ENCODE measurements around the gene NOP56. TPM values are rescaled to one million over a fixed set of nuclear protein-coding genes. Genes with fewer than 3 reads are reported as not detected.

NOP56 gene
- total RNA-seq, 2 donors from 2014 or later = 386 to 432 TPM

- Histone ChIP-seq H3K9me3 (ENCODE audit: control insufficient read depth, low read length) (peaks cover 17% of the 10 kb centered on the region), H3K27me3 (ENCODE audit: control insufficient read depth, insufficient read depth, low read length, poor library complexity, severe bottlenecking) (peaks cover 3% of the 10 kb centered on the region), H3K27ac (ENCODE audit: low read depth, low read length) (no peak overlapping the region), H3K36me3 (ENCODE audit: control insufficient read depth, insufficient read depth, low read length) (no peaks in the 10 kb centered on the region), H3K9ac (ENCODE audit: extremely low read depth, low read length, poor library complexity, severe bottlenecking) (no peak overlapping the region), H3K4me1 (ENCODE audit: control insufficient read depth, insufficient read depth, low read length) (no peaks in the 10 kb centered on the region), H3K4me3 (ENCODE audit: low read length) (no peak overlapping the region)
- no peak overlapping the region for H3K4me3 Mint-ChIP-seq
- no peaks in the 10 kb centered on the region for H3K4me1 Mint-ChIP-seq
- 93 to 94% methylated on average over 4 to 6 of the region's 6 CpGs for WGBS, 2 experiments (ENCODE audit: insufficient coverage in 1 of 2, insufficient read length in 1 of 2)
- no peak overlapping the region for H3K27ac Mint-ChIP-seq
- H3K36me3 Mint-ChIP-seq (ENCODE audit: low read depth) = peaks cover 3% of the 10 kb centered on the region
- H3K9me3 Mint-ChIP-seq = peaks cover 25% of the 10 kb centered on the region
- TF ChIP-seq CTCF (conservative IDR thresholded peaks at IDR 0.05) = no peak
- no peak for DNase-seq
- H3K27me3 Mint-ChIP-seq (ENCODE audit: insufficient read depth) = peaks cover 29% of the 10 kb centered on the region
These were observed 42.1 kb upstream of the NOP56 start for GRCh38 chr20:2610326-2610725.

DNA sequence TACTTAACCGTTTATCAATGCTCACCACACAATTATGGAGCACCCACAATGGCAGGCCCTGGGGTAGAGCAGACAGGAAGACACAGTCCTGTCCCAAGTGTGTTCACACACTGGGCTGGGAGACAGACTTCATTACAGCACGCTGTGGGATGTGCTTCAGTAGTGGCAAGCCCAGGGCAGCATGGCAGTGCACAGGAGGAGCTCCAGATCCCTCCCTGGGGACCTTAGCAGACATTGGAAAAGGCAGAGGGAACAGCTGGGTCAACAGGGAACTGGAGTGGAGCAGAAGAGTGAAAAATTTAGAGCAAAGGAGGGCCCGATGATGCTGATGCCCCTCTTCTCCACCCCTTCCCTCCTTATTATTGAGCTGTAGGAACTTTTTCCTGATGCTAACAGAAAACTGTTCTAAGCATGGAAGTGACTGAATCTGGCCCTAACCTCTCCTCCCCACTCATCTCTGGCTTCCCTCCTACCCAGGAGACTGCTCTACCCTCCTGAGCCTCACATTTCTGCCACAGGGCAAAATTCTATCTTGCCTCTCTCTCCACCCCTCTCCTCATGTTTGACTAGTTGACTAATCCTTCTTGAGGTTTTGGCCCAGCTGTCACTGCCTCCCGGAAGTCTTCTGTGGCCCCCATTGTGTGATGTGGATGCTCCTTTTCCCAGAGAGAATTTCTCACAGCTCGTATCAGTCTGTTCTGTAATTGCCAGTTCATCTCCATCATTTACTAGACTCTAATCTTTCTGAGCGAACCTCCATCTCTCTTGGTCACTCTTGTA is 41.3 kb upstream of the NOP56 start:
- no peak for DNase-seq
- Mint-ChIP-seq H3K4me3 (no peak overlapping the region), H3K27me3 (ENCODE audit: insufficient read depth) (peaks cover 32% of the 10 kb centered on the region), H3K4me1 (no peaks in the 10 kb centered on the region), H3K36me3 (ENCODE audit: low read depth) (peaks cover 3% of the 10 kb centered on the region), H3K9me3 (peaks cover 19% of the 10 kb centered on the region), H3K27ac (no peak overlapping the region)
- TF ChIP-seq CTCF (conservative IDR thresholded peaks at IDR 0.05) = no peak
- Histone ChIP-seq H3K36me3 (ENCODE audit: control insufficient read depth, insufficient read depth, low read length) (no peaks in the 10 kb centered on the region), H3K27ac (ENCODE audit: low read depth, low read length) (no peak overlapping the region), H3K9me3 (ENCODE audit: control insufficient read depth, low read length) (peaks cover 11% of the 10 kb centered on the region), H3K9ac (ENCODE audit: extremely low read depth, low read length, poor library complexity, severe bottlenecking) (no peak overlapping the region), H3K27me3 (ENCODE audit: control insufficient read depth, insufficient read depth, low read length, poor library complexity, severe bottlenecking) (peaks cover 3% of the 10 kb centered on the region), H3K4me3 (ENCODE audit: low read length) (no peak overlapping the region), H3K4me1 (ENCODE audit: control insufficient read depth, insufficient read depth, low read length) (no peaks in the 10 kb centered on the region)
- 79 to 84% methylated on average over 4 to 6 of the region's 6 CpGs for WGBS, 2 experiments (ENCODE audit: insufficient coverage in 1 of 2, insufficient read length in 1 of 2)

DNA sequence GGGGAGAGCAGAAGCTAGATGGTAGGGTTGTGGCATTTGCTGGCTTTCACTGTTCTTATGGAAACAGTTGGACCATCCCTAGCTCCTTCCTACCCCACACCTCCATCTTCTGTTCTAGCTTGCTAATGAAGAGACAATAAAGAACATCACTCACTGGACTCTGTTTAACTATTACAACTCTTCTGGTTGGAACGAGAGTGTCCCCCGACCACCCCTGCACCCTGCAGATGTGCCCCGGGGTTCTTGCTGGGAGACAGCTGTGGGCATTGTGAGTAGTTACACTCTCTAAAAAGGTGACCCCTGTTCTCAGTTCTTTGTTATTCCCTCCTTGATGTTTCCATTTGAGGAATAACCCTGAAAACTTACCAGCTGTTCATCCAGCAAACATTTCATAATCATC is 40.4 kb upstream of the NOP56 start:
- Histone ChIP-seq H3K36me3 (ENCODE audit: control insufficient read depth, insufficient read depth, low read length) (no peaks in the 10 kb centered on the region), H3K4me1 (ENCODE audit: control insufficient read depth, insufficient read depth, low read length) (no peaks in the 10 kb centered on the region), H3K9ac (ENCODE audit: extremely low read depth, low read length, poor library complexity, severe bottlenecking) (no peak overlapping the region), H3K27me3 (ENCODE audit: control insufficient read depth, insufficient read depth, low read length, poor library complexity, severe bottlenecking) (peaks cover 3% of the 10 kb centered on the region), H3K9me3 (ENCODE audit: control insufficient read depth, low read length) (peaks cover 4% of the 10 kb centered on the region), H3K27ac (ENCODE audit: low read depth, low read length) (no peak overlapping the region), H3K4me3 (ENCODE audit: low read length) (no peak overlapping the region)
- H3K27ac Mint-ChIP-seq = no peak overlapping the region
- no peak for TF ChIP-seq CTCF (conservative IDR thresholded peaks at IDR 0.05)
- H3K4me3 Mint-ChIP-seq = no peak overlapping the region
- H3K27me3 Mint-ChIP-seq (ENCODE audit: insufficient read depth) = peaks cover 38% of the 10 kb centered on the region
- peaks cover 11% of the 10 kb centered on the region for H3K9me3 Mint-ChIP-seq
- no peaks in the 10 kb centered on the region for H3K4me1 Mint-ChIP-seq
- H3K36me3 Mint-ChIP-seq (ENCODE audit: low read depth) = peaks cover 3% of the 10 kb centered on the region
- WGBS, 2 experiments (ENCODE audit: insufficient coverage in 1 of 2, insufficient read length in 1 of 2) = 83% methylated on average over 3 of the region's 3 CpGs; no CpG with 5 or more reads in 1 of the 2 experiments
- DNase-seq = no peak
